SU-DHL-6 (cell line): ENCODE data around the gene CYBA.

Source experiments
- H2AFZ ChIP-seq: fragments of 200-600 bp; sonication (generic); 2 replicates; pipeline ENCODE4 v1.6.1; 2014; ENCODE audit warnings: low read depth, mild to moderate bottlenecking, moderate library complexity, mixed read lengths, antibody characterized with exemption, low read length; ENCODE audit not compliant: severe bottlenecking
- H3F3A ChIP-seq: fragments of 200-600 bp; shearing (Covaris generic); 2 replicates; pipeline ENCODE4 v1.6.0; 2016; ENCODE audit warnings: antibody characterized with exemption, mild to moderate bottlenecking; ENCODE audit not compliant: insufficient read depth
- H3K27ac ChIP-seq: fragments of 200-600 bp; sonication (generic); 2 replicates; pipeline ENCODE4 v1.5.1; 2016; ENCODE audit warnings: low read depth, mild to moderate bottlenecking, low read length, moderate library complexity, mixed read lengths
- H3K27me3 ChIP-seq: fragments of 200-600 bp; sonication (generic), shearing (Covaris generic); 2 replicates; pipeline ENCODE4 v1.6.0; 2014; ENCODE audit warnings: mild to moderate bottlenecking, low read length
- H3K36me3 ChIP-seq: fragments of 200-600 bp; sonication (generic); 2 replicates; pipeline ENCODE4 v1.6.1; 2014; ENCODE audit warnings: mild to moderate bottlenecking, low read length, mixed read lengths
- H3K4me2 ChIP-seq: fragments of 300-600, 200-600 bp; shearing (Covaris generic), sonication (generic); 2 replicates; pipeline ENCODE4 v1.6.0; 2014; ENCODE audit warnings: low read length, low read depth, mild to moderate bottlenecking; ENCODE audit not compliant: poor library complexity, severe bottlenecking
- H3K4me3 ChIP-seq: fragments of 200-600 bp; sonication (generic); 2 replicates; pipeline ENCODE4 v1.5.1; 2014; ENCODE audit warnings: antibody characterized with exemption, low read length, mild to moderate bottlenecking, mixed read lengths; ENCODE audit not compliant: insufficient read depth, poor library complexity, severe bottlenecking
- H3K79me2 ChIP-seq: fragments of 200-600 bp; sonication (generic); 2 replicates; pipeline ENCODE4 v1.6.1; 2014; ENCODE audit warnings: mild to moderate bottlenecking, low read length, moderate library complexity; ENCODE audit not compliant: insufficient read depth
- H3K9ac ChIP-seq: fragments of 200-600 bp; sonication (generic); 2 replicates; pipeline ENCODE4 v1.7.0; 2014; ENCODE audit warnings: mild to moderate bottlenecking, low read length
- H3K9me2 ChIP-seq: fragments of 200-600 bp; sonication (generic); replicated peaks from 2 replicates; pipeline ENCODE4 v1.6.1; 2014; ENCODE audit warnings: low read length; ENCODE audit not compliant: insufficient read depth
- H3K9me3 ChIP-seq: fragments of 200-600 bp; sonication (generic); 2 replicates; pipeline ENCODE4 v1.6.1; 2014; ENCODE audit warnings: low read length, mixed read lengths; ENCODE audit not compliant: insufficient read depth
- H4K20me1 ChIP-seq: fragments of 200-600 bp; sonication (generic); 2 replicates; pipeline ENCODE4 v1.6.1; 2014; ENCODE audit warnings: low read depth, mild to moderate bottlenecking, antibody characterized with exemption, low read length, moderate library complexity, mixed read lengths
- EZH2phosphoT487 ChIP-seq: fragments of 200-600 bp; sonication (generic), shearing (Covaris generic); conservative IDR thresholded peaks from 2 replicates; pipeline ENCODE4 v1.6.1; 2018; ENCODE audit warnings: mild to moderate bottlenecking, antibody characterized with exemption, low read length, moderate library complexity, mixed read lengths
- TF ChIP-seq, protein P1 (sequence below): fragments of 200-600 bp; sonication (generic); IDR thresholded peaks from one replicate; pipeline ENCODE4 v1.5.1; 2017; ENCODE audit warnings: antibody characterized with exemption, mild to moderate bottlenecking, low read length, moderate library complexity; ENCODE audit not compliant: insufficient read depth, poor library complexity, severe bottlenecking

Gene CYBA

GRCh38 chr16:88599092-88599733 is 51.6 kb downstream of the CYBA start:
- no peak overlapping the region for H3K4me3 ChIP-seq
- no peaks in the 10 kb centered on the region for H3K9me2 ChIP-seq
- H3K9me3 ChIP-seq = no peaks in the 10 kb centered on the region
- no peaks in the 10 kb centered on the region for H3K27me3 ChIP-seq
- no peaks in the 10 kb centered on the region for H3K36me3 ChIP-seq
- H3K79me2 ChIP-seq = peaks cover 5% of the 10 kb centered on the region; the same call in 1 of the 2 replicates
- H2AFZ ChIP-seq = no peak overlapping the region
- H4K20me1 ChIP-seq = no peaks in the 10 kb centered on the region
- no peaks in the 10 kb centered on the region for H3F3A ChIP-seq
- no peak overlapping the region for H3K27ac ChIP-seq
- no peak overlapping the region for H3K9ac ChIP-seq
- H3K4me2 ChIP-seq = no peak overlapping the region
- TF ChIP-seq, protein P1, sequence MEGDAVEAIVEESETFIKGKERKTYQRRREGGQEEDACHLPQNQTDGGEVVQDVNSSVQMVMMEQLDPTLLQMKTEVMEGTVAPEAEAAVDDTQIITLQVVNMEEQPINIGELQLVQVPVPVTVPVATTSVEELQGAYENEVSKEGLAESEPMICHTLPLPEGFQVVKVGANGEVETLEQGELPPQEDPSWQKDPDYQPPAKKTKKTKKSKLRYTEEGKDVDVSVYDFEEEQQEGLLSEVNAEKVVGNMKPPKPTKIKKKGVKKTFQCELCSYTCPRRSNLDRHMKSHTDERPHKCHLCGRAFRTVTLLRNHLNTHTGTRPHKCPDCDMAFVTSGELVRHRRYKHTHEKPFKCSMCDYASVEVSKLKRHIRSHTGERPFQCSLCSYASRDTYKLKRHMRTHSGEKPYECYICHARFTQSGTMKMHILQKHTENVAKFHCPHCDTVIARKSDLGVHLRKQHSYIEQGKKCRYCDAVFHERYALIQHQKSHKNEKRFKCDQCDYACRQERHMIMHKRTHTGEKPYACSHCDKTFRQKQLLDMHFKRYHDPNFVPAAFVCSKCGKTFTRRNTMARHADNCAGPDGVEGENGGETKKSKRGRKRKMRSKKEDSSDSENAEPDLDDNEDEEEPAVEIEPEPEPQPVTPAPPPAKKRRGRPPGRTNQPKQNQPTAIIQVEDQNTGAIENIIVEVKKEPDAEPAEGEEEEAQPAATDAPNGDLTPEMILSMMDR = no peak
- TF ChIP-seq EZH2phosphoT487 = no peak

DNA sequence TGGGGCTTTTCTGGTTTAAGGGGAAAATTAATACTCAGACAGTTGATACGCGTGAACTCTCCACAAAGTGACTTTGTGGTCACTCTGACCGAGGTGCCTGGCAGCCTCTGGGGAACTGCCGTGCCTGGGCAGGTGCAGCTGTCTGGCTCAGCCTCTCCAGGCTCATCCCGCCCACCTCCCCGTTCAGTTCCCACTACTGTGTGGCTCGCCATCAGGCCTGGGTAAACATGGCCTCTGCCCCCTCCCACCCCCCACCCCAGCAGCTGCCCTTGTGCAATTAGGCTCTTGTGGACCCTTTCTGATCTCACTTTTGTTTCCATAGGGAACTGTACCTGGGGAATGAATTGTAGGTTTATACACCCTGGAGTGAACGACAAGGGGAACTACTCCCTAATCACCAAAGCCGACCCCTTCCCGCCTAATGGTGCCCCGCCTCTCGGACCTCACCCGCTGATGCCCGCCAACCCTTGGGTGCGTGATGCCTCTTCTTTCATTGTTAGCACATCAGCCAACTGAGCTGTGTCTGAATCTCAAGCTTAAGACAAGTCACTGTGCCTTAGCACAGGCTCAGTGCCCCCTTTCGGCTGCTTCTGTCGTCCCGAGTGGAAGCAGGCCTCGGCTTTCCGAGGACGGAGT is 52.9 kb downstream of the CYBA start:
- Histone ChIP-seq H3K9me2 (no peaks in the 10 kb centered on the region), H3K36me3 (no peaks in the 10 kb centered on the region), H3K9ac (no peak overlapping the region), H3K27me3 (no peaks in the 10 kb centered on the region), H3K4me2 (no peak overlapping the region), H2AFZ (no peak overlapping the region), H3K79me2 (peaks cover 14% of the 10 kb centered on the region), H3K9me3 (no peaks in the 10 kb centered on the region), H3K4me3 (no peak overlapping the region), H4K20me1 (no peaks in the 10 kb centered on the region), H3K27ac (no peak overlapping the region), H3F3A (no peaks in the 10 kb centered on the region)
- TF ChIP-seq EZH2phosphoT487 = no peak
- TF ChIP-seq, protein P1 = no peak

GRCh38 chr16:88596483-88596882 is 54.4 kb downstream of the CYBA start:
- H4K20me1 ChIP-seq = no peaks in the 10 kb centered on the region
- no peaks in the 10 kb centered on the region for H3K9me2 ChIP-seq
- H3K27ac ChIP-seq = no peak overlapping the region
- H3K9me3 ChIP-seq = no peaks in the 10 kb centered on the region
- no peak overlapping the region for H3K4me2 ChIP-seq
- H3K27me3 ChIP-seq = no peaks in the 10 kb centered on the region
- no peak overlapping the region for H2AFZ ChIP-seq
- TF ChIP-seq, protein P1 = no peak
- no peak for TF ChIP-seq EZH2phosphoT487
- no peak overlapping the region for H3K4me3 ChIP-seq
- H3K9ac ChIP-seq = no peak overlapping the region
- no peaks in the 10 kb centered on the region for H3F3A ChIP-seq
- H3K36me3 ChIP-seq = no peaks in the 10 kb centered on the region
- H3K79me2 ChIP-seq = peaks cover 14% of the 10 kb centered on the region
